ENCODE data around the gene ATG7.

Gene ATG7

DNA sequence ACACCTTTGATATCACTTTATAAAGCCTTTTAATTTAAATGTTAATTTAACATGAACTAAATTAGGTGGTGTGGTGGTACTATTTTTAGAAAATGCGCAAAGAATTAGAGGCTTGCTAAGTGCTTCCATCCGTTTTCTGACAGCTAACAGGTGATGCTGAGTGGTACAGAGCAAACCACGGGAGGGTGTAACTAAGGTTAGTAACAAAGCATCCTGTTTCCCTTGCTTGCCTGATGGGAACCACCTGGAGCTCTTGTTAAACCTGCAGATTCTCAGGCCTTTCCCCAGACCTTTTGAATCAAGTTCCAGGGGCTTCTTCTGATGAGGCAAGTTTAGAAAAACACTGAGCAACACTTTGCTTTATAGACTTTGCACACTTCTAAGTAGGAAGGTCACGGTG, 101.0 kb downstream of the ATG7 start:
- no peak overlapping the region for H3K27ac ChIP-seq
- TF ChIP-seq CTCF (conservative IDR thresholded peaks at IDR 0.05): no peak

GRCh38 chr3:11373654-11374053, 101.5 kb downstream of the ATG7 start:
- H3K27ac ChIP-seq: no peak overlapping the region

DNA sequence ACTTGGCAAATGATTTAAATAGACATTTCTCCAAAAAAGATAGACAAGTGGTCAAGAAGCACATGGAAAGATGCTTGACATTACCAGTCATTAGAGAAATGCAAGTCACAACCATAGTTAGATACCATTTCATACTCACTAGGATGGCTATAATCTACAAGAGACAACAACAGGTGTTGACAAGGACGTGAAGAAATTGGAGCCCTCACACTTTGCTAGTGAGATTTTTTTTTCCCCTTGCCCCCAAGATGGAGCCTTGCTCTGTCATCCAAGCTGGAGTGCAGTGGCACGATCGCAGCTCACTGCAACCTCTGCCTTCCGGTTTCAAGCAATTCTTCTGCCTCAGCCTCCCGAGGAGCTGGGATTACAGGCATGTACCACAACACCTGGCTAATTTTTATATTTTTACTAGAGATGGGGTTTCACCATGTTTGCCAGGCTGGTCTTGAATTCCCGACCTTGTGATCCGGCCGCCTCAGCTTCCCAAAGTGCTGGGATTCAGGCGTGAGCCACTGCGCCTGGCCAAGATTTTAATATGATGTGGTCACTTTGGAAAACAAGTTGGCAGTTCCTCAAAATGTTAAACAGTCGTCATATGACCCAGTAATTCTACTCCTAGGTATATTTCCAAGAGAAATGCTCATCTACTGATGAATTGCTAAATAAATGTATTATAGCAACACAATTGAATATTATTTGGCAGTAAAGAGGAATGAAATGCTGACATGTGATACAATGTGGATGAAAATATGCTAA, 103.3 kb downstream of the ATG7 start:
- no peak for TF ChIP-seq CTCF (conservative IDR thresholded peaks at IDR 0.05)
- H3K27ac ChIP-seq: no peak overlapping the region

More at GRCh38 chr3:11373654-11374053, 101.5 kb downstream of the ATG7 start:
- TF ChIP-seq CTCF (conservative IDR thresholded peaks at IDR 0.05): no peak

DNA sequence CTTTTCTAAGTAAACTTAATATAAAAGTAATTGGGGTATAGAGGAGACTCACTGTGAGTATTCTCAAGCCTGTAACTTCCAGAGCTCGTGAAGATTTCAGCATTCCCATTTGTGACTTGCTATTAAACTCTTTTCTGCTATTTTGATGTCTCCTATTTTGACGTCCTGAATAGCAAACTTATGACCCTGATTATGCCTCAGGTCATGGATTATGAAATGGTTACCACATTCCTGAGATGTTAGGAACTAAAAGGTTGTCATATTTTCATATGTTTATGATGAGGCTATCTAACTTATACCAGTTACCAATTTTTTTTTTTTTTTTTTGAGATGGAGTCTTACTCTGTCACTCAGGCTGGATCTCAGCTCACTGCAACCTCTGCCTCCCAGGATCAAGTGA, 105.5 kb downstream of the ATG7 start:
- no peak overlapping the region for H3K27ac ChIP-seq
- TF ChIP-seq CTCF (conservative IDR thresholded peaks at IDR 0.05): no peak

DNA sequence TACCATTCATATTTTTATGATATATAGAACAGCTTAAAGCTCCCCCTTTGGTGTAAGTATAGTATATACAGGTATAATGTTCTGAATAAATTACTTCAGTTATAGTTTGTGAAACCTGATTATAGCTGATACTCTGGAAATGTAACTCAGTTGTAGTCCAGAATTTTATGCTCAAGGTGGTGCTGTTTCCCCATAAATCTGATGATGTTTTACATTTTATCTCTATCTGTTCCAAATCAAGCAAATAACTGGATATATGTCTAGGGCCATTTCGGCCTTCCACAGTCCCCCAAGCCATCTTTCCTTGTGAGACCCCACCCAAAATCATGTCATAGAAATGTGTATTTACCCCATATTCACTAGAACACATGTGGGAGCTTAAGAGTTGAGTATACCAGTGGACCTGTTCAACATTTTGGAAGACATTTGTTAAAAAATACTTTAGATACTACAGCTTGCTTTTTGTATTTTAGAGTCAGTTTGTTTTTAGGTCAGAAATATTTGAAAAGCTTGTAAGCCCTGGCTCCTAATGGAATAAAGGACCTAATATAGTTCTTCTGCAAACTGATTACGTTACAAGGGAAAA, 107.1 kb downstream of the ATG7 start:
- peak; percentile 78 for TF ChIP-seq CTCF (conservative IDR thresholded peaks at IDR 0.05)
- H3K27ac ChIP-seq: no peak overlapping the region; the same call in 1 of the 2 replicates

GRCh38 chr3:11379824-11380701, 107.9 kb downstream of the ATG7 start:
- no peak for TF ChIP-seq CTCF (conservative IDR thresholded peaks at IDR 0.05)
- H3K27ac ChIP-seq: no peak overlapping the region; the same call in 1 of the 2 replicates

DNA sequence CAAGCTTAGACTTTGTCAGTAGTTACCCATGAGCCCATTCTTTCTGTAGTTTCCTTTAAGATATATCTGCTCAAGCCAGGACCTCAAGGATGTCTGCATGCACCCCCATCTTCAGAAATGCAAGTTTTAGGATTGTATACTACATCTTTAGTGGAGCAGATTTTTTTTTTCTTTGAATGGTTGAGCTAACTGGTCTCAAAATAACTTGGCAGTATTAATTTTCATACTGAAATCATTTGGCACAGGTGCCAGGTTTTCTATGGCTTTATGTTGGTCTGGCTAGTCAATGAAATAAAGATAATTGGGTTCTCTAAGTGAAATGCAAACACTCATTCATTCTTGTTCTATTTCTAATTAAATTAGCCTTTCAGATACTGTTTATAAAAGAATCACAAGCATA, 108.9 kb downstream of the ATG7 start:
- TF ChIP-seq CTCF (conservative IDR thresholded peaks at IDR 0.05): no peak
- no peak overlapping the region for H3K27ac ChIP-seq

Measured in VCaP (cell line).